ENCODE measurements around the gene CNOT3. TPM values are rescaled to one million over a fixed set of nuclear protein-coding genes. Genes with fewer than 3 reads are reported as not detected.
A peak's percentile ranks its signal among the peaks of the same experiment; 100 is the strongest.

CNOT3 gene
- total and polyA plus RNA-seq, 9 of the 15 experiments (the other 6 are each of a cell fraction or from before 2014, with no cell fraction given), result 0.27 to 60.4 (median 9.9) TPM

DNA sequence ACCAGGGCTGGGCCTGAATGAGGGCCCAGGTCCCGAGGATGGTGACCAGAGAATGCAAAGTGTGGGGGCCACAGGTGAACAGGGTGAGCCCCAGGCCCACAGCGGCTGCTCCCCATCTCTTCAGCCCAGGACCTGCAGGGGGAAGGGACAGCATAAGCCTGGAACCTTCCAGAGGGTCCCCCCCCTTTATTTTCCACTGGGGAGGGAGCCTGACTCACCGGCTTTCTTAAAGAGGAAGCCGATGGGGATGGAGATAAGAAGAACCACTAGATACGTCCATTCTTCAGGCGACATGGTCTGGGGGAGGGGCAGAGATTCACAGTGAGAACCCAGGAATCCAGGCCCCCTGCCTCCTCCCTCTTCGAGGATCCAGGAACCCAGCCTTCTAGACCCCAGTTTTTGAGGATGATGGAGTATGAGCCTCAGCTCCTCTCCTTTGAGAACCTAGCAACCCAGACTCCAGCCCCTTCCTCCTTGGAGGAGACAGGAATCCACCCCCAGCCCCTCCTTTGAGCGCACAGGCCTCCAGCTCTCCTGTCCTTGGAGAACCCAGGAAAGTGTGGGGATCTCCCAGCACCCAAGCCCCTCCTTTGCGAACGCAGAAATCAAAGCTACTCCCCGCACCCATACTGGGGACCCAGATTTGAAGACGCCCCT, 50.8 kb downstream of the CNOT3 start (continued):
- TF ChIP-seq ZNF41 (CRISPR knock-in tag; conservative IDR thresholded peaks at IDR 0.05) (0 out of 2 replicates have a peak, but pooled peaks have one; percentile 26), TCF7 (IDR thresholded peaks at IDR 0.05; ENCODE audit: borderline replicate concordance) (no peak), CHD1 (IDR thresholded peaks at IDR 0.05; ENCODE audit: low read length) (peak; percentile 41), SIRT6 (IDR thresholded peaks at IDR 0.05; ENCODE audit: low read depth, low read length) (no peak), CAMTA2 (CRISPR knock-in tag; conservative IDR thresholded peaks at IDR 0.05) (no peak), ZNF445 (CRISPR knock-in tag; IDR thresholded peaks at IDR 0.05; ENCODE audit: low read depth) (no peak), FUS (optimal IDR thresholded peaks at IDR 0.05; ENCODE audit: low read depth, low read length) (no peak), ZNF695 (CRISPR knock-in tag; IDR thresholded peaks at IDR 0.05) (no peak), PCBP2 (IDR thresholded peaks at IDR 0.05; ENCODE audit: low read depth, low read length, poor library complexity, severe bottlenecking) (no peak), SMARCB1 (IDR thresholded peaks at IDR 0.05; ENCODE audit: insufficient read length, low read depth) (no peak), TRIM25 (IDR thresholded peaks at IDR 0.05; ENCODE audit: borderline replicate concordance) (no peak), SUPT5H (IDR thresholded peaks at IDR 0.05) (no peak), CBFA2T3 (IDR thresholded peaks at IDR 0.05) (peak; percentile 52; the same call in 1 of the 2 replicates), NCOR1 (IDR thresholded peaks at IDR 0.05) (no peak), HMG20B (CRISPR knock-in tag; IDR thresholded peaks at IDR 0.05) (no peak), IFI16 (CRISPR knock-in tag; IDR thresholded peaks at IDR 0.05) (no peak), MBD2 (IDR thresholded peaks at IDR 0.05; ENCODE audit: borderline replicate concordance, low read depth) (peak; percentile 33; the same call in 1 of the 2 replicates), ATF4 (CRISPR knock-in tag; IDR thresholded peaks at IDR 0.05) (no peak), XRCC5 (IDR thresholded peaks at IDR 0.05; ENCODE audit: low read depth, low read length) (0 out of 2 replicates have a peak, but pooled peaks have one; percentile 49), NR3C1 (CRISPR knock-in tag; IDR thresholded peaks at IDR 0.05) (no peak), FOXK2 (conservative IDR thresholded peaks at IDR 0.05 in 1 of 2, IDR thresholded peaks at IDR 0.05 in 1 of 2; ENCODE audit: low read depth in 2 of 2) (no peak), ZNF282 (CRISPR knock-in tag; IDR thresholded peaks at IDR 0.05) (no peak), MEF2D (tag; conservative IDR thresholded peaks at IDR 0.05; ENCODE audit: low read depth) (0 out of 2 replicates have a peak, but pooled peaks have one; percentile 33), ERF (CRISPR knock-in tag; IDR thresholded peaks at IDR 0.05) (no peak; the same call in 1 of the 2 replicates)
- TF ChIP-seq, protein P1, sequence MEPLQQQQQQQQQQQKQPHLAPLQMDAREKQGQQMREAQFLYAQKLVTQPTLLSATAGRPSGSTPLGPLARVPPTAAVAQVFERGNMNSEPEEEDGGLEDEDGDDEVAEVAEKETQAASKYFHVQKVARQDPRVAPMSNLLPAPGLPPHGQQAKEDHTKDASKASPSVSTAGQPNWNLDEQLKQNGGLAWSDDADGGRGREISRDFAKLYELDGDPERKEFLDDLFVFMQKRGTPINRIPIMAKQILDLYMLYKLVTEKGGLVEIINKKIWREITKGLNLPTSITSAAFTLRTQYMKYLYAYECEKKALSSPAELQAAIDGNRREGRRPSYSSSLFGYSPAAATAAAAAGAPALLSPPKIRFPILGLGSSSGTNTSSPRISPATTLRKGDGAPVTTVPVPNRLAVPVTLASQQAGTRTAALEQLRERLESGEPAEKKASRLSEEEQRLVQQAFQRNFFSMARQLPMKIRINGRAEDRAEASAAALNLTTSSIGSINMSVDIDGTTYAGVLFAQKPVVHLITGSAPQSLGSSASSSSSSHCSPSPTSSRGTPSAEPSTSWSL (CRISPR knock-in tag; IDR thresholded peaks at IDR 0.05; ENCODE audit: borderline replicate concordance), result no peak
- TF ChIP-seq, protein P2, sequence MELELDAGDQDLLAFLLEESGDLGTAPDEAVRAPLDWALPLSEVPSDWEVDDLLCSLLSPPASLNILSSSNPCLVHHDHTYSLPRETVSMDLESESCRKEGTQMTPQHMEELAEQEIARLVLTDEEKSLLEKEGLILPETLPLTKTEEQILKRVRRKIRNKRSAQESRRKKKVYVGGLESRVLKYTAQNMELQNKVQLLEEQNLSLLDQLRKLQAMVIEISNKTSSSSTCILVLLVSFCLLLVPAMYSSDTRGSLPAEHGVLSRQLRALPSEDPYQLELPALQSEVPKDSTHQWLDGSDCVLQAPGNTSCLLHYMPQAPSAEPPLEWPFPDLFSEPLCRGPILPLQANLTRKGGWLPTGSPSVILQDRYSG (tag; conservative IDR thresholded peaks at IDR 0.05; ENCODE audit: low read depth), result no peak

Data from K562 (cell line).